ENCODE results near the gene LIMA1.

LIMA1 gene

DNA sequence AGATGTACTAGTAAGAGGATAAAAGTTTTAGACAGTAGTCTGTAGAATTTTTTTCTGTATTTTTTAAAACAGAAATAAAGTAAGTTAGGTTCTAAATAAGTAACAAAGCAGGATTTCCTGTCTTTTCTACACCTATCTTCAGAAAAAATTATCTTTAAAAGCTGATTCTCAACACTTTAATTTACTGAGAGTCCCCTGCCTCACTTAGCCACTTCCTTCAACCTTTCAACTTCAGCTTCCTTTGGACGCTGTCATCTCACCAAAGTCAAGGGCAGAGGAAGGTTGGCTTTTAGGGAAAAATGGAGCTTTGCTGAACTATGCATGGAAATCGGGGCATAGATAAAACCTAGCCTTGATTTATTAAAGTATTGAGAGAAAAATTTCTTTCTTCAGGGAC is 71.3 kb downstream of the LIMA1 start:
- no peak for DNase-seq

DNA sequence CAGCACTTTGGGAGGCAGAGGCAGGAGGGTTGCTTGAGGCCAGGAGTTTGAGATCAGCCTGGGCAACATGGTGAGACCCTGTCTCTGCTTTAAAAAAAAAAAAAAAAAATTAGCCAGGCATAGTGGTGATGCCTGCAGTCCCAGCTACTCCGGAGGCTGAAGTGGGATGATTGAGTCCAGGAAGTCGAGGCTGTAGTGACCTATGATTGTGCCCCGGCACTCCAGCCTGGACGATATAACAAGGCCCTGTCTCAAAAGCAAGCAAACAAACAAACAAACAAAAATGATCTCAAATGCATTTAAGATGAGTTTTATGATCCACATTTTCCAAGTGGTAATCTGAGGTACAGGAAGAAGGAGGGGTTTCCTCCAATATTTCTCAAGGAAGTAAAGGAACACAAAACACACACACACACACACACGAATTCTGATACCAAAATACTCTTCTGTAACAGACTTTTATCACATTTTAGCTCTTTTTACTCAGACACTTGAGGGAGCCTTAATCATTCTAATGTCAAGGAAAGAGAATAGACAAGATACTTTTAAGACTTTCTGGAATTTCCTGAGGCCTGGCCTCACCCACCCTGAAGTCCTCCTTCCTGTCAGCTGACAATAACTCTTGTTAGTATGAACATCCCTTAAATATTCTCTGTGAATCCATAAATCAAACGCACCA is 71.8 kb downstream of the LIMA1 start:
- DNase-seq: no peak

DNA sequence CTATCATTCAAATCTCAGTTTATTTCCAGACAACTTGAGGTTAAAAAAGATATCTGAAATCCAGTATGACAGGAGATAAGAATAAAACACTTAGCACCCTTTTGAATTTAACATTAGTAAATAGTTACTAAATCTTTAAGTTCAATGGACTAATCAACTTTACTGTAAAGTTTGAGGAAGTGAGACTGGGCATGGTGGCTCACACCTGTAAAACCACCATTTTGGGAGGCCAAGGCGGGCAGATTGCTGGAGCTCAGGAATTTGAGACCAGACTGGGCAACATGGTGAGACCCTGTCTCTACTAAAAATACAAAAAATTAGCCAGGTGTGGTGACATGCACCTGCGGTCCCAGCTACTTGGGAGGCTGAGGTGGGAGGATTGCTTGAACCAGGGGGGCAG is 75.9 kb downstream of the LIMA1 start:
- DNase-seq: no peak

DNA sequence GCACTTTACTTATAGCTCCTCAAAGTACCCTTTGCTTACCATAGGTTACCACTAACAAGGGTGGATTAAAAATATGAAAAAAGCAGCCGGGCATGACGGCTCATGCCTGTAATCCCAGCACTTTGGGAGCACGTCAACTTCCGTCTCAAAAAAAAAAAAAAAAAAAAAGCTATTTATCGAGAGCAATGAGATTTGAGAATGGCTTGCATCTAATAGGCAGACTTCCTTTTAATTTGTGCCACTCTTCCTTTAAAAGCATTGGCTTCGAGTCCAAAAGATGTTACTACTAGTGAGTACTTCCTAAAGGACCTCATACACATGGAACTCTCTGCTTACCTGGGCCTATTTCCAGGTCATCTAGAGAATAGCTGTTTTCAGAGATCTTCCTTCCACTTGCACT is 77.7 kb downstream of the LIMA1 start:
- DNase-seq: no peak

DNA sequence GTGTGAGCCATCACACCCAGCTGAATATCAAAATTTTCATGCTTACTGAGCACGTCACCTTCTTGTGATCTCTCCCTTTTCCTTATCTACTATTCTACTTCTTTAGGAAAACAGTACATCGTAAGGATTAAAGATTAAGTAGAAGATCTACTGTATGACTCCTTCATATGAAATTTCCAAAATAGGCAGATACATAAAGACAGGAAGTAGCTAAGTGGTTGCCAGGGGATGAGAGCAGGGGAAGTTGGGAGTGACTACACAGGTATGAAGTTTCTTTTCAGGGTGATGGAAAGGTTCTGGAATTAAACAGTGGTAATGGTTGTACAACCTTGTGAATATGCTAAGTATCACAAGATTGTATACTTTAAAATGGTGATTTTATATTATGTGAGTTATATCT is 79.6 kb downstream of the LIMA1 start:
- no peak for DNase-seq

DNA sequence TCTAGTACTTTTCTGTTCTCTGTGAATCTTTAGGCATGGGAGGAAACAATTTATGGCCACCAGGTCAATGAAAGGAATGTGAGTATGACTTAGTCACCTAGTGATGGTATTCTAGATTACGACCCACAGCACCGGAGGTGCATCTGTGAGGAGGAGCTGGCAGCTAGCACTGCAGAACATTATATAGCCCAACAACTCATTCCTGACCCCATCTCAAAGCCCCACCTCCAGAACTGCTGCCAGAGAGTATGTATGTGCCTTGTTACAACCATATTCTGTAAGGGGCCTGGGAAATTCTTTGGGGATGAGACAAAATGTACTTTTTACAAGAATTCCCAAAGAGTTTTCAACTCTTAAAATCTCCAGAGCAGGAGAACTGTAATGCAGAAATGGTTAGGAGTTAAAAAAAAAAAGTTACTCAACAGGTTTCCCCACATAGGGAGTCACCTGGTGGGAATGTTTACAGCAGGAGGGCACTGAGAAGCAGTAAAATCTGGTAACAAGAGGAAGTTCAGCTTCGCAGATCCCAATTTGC is 81.3 kb downstream of the LIMA1 start:
- no peak for DNase-seq

DNA sequence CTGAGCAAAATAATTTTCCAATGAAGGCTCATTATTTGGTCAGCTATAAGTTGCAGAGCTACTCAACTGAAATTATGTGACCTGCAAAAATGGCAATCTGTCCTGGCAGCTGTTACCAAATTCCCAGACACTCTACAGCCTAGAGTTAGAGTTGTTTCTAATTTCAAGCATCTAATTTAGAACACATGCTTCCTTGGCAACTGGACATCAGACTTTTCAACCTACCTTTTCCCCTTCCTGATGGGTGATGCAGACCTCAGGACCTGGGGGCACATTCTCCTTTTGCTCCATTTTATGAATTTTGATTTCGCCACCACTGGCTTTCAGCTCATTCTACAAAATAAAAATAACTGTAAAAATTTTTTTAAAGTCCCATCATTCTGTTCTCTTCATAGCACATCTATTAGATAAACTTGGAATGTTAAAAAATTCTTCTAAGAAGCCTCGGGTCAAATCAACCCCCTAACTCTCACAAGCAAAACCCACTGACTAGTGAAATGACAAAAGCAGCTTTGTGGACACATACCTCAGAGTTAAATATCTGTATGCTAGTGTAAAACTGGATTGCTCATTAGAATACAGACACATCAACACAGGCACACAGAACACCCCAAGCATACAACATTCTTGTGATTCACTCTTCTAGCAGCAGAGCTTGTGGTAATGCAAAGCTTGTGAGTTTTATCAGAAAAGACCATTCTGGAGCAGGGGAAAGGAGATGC is 82.6 kb downstream of the LIMA1 start:
- no peak for DNase-seq

DNA sequence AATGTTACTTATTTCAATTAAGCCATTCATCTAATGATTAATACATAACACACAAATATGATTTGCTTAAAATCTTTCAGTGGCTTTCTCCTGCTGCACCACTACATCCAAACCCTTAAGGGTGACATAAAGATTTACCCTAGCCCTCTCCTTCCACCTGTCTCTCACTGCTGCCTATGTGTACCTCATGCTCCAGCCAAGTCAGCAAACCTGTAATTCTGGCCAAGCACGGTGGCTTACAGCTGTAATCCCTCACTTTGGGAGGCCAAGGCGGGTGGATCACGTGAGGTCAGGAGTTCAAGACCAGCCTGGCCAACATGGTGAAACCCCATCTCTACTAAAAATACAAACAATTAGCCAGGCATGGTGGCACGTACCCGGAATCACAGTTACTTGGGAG is 84.5 kb downstream of the LIMA1 start:
- no peak for DNase-seq

DNA sequence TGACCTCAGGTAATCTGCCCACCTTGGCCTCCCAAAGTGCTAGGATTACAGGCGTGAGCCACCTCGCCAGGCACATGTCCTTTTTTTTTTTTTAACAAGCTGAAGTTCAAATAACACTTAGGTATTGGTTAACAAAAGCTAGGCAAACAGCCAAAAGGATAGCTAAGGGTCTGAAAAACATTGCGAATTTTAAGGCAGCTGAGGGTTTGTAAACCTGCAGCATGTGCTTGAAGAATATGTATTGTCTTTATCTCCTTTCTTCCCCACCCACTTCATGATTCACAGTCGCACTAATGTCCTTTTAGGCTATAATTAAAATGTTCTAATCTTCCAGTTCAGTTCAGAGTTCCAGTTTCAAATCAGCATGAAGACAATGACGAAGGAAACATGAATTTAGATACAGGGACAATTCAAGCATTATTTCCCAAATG is 86.0 kb downstream of the LIMA1 start:
- DNase-seq: no peak

DNA sequence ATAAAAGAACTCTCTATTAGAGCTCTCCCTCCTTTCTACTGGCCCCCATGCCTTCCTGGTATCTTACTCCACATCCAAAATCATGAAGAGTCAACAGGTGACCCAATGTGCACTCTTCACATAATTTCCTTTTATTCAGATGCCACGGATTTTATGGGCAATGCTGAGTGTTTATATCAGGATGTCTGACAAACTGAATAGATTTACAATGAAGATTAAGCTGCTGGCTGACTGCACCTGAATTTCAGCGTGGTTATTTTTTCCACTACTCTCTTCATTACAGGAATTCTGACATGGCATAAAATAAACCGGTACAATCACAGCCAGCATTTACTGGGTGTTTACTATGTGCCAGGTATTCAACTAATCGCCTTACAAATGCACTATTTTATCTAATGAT is 86.8 kb downstream of the LIMA1 start:
- DNase-seq: no peak

DNA sequence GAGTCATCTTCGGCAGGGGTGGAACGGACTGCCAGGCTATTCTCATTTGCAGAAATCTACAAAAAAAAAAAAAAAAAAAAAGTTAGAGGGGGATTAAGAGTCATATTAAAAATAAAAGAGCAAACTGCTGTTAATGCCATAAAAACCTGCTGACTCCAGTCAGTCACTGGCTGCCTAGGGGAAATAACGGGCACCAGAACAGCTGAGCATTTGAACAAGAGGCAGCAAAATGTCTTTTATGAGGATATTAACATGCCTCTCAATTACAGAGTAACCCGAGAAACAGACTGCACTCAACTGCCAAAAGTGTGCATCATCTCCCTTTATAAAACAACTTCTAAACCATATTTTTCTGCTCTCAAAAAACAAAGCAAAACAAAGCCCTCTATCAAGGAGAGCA is 87.5 kb downstream of the LIMA1 start:
- DNase-seq: no peak

DNA sequence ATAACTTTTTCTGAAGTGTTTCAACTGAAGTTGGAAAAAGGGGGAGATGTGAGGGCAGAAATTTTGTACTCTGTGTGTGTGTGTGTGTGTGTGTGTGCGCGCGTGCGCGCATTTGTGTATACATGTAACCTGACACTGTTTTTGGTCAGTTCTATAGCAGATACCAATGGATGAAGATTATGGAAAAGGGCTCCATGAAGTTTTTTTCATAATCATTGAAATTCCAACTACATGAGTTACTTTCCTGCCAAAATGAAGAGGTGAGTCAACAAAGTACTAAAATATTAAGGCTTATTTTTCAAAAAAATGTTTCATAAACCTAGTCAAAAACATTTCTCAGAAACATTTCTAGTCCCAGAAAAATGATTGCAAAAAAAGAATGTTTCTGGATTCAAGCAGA is 90.4 kb downstream of the LIMA1 start:
- DNase-seq: no peak

DNA sequence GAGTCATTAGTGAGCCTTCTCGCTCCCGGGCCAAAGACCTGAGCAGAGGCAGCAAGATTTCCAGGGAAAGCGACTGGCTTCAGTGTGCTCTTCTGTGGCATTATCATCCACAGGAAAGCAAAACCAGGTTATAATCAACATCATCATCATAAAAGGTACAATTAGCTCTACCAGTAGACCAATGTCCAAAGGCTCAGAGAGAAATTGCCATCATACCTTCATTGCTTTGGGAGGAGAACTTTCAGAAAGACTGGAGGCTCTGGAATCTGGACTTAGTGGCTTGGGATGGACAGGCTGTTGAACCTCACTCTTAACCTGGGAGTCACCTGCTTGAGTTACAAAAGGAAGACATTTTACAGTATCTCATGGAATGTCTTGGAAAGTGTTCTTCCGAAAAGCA is 91.1 kb downstream of the LIMA1 start:
- DNase-seq: no peak

DNA sequence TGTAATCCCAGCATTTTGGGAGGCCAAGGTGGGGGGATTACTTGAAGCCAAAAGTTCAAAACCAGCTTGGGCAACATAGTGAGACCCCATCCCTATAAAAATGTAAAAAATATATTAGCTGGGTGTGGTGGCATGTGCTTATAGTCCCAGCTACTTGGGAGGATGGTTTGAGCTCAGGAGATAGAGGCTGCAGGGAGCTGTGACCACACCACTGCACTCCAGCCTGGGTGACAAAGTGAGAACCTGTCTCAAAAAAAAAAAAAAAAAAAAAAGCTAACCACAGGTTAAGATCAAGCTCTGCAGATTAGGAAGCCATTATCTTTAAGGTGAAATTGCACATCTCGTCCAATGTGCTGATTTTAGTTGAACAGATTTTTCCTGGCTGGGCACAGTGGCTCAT is 92.5 kb downstream of the LIMA1 start:
- DNase-seq: no peak

DNA sequence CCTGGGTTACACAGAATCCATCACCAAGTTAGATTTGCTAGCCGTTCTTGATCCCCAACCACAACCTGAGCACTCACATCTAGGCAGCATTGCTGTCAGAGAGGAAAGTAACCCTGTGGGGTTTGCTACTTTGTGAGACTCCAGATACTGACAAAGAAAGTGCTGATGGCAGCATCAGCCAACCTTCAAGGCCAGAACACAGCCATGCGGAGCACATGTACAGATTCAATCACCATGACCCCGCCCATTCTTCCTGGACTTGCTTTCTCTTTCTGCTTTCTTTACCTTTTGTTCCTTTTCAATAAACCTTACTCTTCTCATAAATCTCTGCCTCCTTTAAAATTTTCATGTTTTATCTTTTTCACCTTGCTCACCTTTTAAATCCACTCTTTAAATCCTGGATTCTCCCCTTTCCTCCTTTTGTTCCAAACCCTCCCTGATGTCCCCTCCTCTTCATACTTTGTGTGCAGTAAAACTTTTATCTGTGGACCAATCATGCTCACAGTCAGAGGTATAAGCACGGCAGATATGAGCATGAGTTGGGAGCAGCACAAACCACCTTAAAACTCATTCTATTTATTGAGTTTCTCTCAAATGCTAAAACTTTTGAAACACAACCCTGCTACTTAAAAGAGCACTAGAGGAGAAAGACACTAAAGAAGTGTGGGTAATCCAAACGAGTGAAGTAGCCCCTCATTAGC is 94.3 kb downstream of the LIMA1 start:
- DNase-seq: no peak

DNA sequence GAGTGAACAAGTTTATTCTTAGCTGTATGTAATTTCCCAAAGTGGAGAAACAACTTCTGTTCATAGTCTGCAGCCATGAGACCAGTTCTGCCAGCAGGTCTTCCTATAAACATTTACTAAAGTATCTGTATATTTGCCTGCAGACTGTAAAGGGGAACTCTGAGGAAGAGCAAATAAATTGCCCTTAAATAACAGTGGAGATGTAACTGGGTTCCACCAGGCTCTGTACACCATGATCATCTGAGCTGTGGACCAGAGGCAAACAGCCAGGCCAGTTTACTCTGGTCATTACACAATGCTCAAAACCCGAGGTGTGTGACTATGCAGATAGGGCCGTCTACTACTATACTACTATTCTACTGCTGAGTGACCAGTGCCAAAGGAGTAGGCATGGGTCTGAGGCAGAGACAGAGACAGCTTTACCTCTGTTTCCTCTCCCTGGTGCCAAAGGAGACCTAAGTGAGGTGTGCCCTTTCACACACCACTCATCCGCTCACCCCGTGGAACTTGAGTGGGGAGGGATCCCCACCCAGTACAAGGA is 95.0 kb downstream of the LIMA1 start:
- no peak for DNase-seq

DNA sequence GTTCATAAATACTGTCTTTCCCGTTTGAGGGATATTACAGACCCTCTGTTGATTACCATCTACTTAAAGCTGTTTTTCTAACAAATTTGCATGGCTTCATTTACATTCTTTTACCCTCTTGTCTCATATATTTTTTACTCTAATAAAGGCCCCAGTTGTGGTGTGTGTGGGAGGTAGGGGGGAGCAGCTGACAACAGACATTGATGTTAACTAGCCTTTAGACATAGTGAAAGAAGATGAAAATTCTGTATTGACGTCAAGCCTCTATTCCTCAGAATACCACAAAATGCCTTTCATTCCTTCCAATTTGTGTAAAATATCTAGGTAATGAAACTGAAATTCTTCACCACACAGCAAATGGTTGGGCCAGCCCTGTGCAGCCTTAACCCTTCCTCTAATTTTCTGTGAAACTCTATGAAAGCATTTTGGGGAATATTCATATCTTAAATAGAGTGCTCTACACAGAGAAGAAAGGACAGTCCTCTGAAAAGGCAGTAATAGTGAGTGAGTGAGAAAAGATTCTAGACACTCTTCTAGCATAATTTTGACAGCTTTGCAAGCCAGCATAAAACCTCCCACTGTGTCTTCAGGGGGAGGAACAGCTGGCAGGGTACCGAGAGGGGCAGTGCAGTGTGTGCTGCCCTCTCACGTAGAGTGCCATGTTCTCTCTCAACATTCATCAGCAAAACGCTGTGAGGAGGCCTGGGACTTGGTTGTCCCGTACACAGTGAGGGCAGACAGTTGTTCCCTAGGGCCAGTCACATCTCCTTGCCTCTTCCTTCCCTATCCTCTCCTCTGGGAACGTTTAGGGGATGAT is 96.0 kb downstream of the LIMA1 start:
- DNase-seq: no peak

DNA sequence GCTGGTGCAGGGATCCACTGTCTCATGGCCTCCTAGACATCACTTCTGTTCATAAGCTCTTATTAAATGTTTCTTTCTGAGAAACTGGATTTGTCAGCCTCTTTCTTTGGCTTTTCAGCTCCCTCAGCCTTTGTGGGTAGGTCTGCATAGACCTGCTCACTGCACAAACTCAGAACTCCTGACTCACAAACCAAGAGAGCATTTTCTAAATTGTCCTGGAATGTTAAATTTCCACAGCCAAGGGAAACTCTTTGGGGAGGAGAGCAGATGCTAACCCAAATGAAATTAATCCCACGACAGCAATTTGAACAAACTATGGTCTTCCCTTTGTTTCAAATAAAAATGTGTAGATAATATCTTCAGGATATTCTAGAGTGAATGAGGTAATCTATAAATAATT is 96.6 kb downstream of the LIMA1 start:
- DNase-seq: no peak

DNA sequence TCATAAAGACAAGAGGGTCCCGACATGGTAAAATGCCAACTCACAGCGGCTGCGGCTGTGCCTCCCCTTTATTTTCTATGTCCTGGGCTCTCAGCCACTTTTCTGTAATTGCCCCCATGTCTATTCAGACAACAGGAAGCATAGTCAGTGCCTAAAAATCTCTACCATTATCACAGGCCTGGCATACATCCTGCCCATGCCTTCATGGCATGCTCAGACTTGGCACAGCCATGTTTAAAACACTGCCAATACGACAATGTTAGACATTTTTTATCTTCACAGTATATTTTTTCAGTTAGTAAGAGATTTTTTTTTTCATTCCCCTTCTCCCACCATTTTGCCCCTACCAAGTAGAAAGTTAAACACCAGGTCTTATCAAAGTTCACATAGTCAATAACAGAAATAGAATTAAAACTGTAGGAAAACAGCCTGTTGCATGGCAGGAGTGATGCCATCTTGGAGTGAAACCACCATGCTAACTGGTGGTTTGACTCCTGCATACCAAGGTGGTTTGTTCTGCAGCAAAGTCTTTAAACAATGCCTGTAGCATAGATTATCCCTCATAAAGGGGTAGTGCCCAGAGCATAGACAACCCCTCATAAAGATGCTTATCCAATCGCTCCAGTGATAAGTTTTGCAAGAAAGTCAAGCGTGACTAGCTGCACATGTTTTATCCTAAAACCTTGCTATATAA is 97.2 kb downstream of the LIMA1 start:
- DNase-seq: no peak

DNA sequence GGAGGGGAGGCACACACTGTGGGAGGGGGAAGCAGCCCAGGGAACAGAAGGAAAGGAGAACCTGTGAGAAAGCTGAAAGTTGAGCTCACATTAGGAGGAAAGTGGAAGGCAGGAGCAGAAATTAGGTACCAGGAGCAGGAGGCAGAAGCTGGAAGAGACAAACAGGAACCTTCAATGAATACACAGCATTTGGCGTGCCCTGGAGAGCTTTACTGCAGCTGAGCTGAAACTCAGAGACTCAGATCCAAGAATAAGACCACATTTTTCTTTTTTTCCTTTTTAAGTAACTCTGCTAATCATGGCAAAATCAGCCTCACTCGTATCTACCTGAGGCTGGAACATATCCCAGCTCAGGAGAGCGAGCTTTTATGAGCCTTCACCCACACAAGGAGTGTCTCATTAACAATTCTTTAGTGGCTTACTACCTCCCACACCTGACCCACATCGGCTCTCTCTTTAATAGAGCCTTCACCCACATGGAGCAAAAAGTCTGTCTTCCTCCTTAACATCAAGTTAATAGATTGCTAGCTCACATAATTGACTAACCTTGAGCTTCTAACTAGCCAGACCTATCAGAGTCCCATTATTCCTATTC is 97.9 kb downstream of the LIMA1 start:
- DNase-seq: no peak

DNA sequence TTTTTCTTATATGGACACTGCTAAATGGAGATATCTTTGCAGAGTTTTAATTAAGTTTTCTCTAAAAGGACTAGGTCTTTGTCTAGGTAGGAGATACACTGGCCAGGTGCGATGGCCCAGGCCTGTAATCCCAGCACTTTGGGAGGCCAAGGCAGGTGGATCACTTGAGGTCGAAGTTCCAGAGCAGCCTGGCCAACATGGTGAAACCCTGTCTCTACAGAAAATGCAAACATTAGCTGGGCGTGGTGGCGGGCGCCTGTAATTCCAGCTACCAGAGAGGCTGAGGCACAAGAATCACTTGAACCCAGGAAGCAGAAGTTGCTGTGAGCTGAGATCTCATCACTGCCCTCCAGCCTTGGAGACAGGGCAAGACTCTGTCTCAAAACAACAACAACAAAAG is 99.1 kb downstream of the LIMA1 start:
- no peak for DNase-seq

DNA sequence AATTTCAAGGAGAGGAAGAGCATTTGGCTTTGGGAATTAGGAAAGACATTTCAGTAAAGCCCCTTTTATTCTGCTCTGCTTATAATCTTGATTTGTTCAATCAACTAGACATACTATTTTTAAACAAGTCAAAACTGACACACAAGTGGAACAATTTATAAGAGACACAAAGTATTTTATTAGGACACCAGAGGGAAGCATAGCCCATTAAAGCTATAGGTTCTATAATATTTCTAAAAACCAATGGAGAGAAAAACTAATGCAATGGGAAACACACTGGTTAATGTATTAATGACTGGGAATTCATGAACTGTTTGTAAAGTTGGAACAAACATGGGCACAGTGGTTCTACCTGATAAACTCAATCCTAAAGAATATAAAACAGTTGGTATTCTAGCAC is 100.9 kb downstream of the LIMA1 start:
- no peak for DNase-seq

All from NCI-H1694 (cell line).